ENCODE data around the gene LRRC42.

GRCh38 chr1:53911442-53911841 lies 34.7 kb upstream of the LRRC42 start:
- TF ChIP-seq CTCF (conservative IDR thresholded peaks at IDR 0.05), result no peak
- TF ChIP-seq EZH2 (IDR thresholded peaks at IDR 0.05; ENCODE audit: low read depth), result no peak

Data from PC-9 (cell line).